Stimulated activated CD4-positive, alpha-beta T cell treated with anti-CD3 and anti-CD28 coated beads, Interleukin-1b, Interleukin-23, amount 100 ng/mL, for 24 hours (primary cell): Measurements from ENCODE around the gene ANKS1B.
"Not testable (repeated sequence)": the region's sequence is repeated elsewhere in the genome, so short reads cannot be mapped to it uniquely, and the experiment has no call there.

Experiments
- DNase-seq, 4 experiments: peaks; one replicate each; pipeline ENCODE4 v3.0.0-alpha.2; 2020; ENCODE audit warnings: low read depth in 4 of 4, low spot score in 1 of 4

ANKS1B gene

DNA sequence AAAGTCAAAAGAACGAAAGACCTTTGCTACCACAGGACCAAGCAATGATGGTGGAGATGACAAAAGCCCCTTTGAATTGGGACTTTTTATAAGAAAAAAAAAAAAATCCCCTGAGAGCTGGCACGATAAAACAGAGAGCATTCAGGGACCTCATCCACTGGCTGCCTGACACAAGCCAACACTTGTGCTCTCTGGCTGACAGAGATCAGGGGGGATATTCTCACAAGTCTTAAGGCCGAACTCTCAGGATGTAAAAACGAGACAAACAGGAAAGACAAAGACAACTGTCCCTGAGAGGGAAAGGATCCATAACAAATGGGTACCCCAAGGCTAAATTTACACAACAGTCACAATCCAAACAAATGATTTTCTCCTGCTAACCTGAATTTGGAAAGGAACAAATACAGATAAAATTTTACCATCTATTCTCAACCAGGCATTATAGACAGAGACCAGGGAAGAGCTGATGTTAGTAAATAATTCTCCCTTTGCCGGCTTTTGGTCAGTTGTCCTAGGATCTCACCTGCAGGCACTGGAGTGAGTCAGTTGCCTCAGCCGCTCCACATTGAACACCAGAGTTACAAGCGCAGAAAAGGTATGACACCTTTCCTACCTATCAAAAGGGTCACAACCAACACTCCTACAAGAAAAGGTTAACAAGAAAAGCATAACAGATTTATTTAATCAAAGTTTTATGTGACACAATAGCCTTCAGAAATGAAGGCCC lies 375.1 kb downstream of the ANKS1B start:
- DNase-seq, result no peak

DNA sequence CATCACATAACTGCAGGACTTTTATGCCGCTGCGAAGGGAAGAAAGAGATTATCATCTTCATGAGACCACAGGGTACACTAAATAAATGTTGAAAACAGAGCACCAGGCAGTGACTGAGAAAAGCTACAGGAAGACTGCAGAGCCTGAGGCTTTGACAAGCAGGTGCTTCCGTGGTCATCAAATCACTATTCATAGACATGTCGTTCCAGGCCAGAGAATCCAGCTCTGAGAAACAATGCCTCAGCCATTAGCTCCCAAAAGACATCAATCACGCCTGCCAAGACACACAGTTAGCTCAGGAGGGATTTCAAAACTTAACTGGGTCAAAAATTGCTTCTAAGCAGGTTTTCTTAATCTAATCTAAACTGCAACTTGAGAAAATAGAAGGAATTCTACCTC lies 384.3 kb downstream of the ANKS1B start:
- no peak for DNase-seq

DNA sequence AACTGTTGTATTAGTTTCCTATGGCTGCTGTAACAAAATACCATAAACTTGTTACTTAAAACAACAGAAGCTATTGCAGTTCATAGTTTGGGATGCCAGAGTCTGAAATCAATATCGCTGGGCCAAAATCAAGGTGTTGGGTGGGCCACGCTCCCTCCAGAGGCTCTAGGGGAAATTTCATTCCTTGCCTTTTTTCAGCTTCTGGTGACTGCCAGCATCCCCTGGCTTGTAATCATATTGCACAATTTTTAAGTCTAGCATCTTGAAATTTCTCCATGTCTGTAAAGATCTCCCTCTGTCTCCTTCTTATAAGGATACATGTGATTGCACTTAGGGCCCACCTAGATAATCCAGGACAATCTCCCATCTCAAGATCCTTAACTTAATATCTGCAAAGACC lies 386.0 kb downstream of the ANKS1B start:
- DNase-seq, result no peak

DNA sequence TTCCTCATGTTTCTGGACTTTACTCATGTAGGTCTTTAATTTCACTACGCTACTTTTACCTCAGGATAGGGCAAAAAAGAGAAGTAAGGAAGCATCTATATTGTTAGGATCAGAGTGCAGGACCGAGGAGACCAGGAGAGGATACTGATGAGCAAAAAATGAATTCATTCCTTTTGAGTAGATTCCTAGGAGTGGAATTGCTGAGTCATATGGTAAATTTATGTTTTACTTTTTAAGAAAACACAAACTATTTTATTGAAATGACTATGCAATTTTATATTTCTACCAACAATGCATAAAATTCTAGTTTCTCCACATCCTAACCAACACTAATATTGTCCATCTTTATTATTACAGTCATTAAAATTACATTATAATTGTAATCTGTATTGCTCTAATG lies 388.0 kb downstream of the ANKS1B start:
- DNase-seq, result no peak

DNA sequence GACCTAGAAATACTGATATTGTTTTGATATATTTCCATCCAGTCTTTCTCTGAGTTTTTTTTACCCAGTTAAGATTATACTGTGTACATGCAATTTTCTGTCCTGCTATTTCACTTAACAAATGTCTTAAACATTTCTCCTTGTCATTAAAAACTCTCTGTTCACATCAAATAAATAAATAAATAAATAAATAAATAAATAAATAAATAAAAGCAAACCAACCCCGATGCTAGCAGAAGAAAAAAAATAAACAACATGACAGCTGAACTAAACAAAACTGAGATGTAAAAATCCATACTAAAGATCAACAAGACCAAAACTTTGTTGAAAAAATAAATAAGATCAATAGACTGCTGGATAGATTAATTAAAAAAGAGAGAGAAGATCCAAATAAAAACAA lies 407.6 kb downstream of the ANKS1B start:
- DNase-seq, result not testable (repeated sequence)

DNA sequence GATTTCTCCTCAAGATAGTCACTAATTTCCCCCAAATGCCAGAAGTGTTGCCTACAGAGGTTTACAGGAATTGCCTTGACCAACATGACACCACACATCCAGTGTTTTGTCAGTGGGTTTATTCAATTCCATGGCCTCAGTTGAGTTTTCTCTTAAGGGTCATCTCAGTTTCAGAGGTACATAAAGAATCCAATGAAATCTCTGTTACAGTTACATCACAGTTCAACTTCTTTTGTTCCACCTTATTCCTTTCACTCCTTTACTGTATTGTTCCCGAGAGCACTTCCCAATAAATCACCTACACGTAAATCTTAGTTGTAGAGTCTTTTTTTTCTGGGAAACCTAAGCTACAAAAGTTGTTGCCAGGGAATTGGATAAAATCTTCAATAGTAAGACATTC lies 410.8 kb downstream of the ANKS1B start:
- DNase-seq, result no peak

DNA sequence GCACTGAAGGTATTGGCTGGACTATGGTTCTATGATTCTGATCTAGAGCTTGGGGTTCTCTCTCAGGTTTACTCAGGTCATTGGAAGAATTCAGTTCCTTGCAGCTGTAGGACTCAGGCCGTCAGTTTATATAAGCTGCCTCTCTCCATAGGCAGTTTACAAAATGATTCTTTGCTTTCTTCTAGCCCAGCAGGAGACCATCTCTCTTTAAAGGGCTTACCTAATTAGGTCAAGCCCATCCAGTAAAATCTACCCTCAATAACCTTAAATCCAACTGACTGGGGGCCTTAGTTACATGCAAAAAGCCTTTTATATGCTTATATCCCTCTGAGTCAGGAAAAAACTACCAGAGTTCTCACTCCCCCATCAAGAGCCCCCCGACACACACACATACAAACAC lies 417.7 kb downstream of the ANKS1B start:
- DNase-seq, result no peak

DNA sequence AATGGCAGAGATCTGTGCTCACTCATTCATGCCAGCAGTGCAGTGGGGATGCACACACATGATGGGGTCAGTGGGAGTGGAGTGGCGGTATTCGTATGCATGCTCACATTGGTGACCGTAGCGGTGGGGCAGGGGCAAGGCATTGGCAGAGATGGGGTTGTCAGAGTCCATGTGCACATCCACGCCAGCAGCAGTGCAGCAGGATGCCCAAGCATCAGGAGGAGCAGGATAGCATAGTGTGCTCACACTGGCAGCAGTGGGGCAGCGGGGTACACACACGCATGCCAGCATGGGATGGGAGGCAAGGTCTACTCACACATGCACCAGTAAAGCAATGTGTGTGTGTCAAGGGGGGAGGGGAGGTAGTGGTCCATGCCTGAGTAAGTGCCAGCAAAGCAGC lies 426.6 kb downstream of the ANKS1B start:
- no peak for DNase-seq

DNA sequence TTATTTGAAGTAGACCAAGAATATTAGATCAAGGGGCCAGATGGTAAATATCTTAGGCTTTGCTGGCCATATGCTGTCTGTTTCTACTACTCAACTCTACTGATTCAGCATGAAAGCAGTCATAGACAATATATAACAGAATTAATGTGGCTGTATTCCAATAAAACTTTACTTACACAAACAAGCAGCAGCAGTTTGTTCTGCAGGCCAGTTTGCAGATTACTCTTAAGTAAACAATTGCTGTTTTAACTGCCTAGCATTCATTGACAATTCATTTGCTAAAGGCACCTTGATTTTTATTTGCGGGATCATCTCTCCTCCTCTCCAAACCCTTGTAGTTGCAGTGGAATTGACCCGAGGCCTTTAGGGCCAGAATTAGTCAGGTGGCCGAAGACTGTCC lies 431.3 kb downstream of the ANKS1B start:
- DNase-seq, result no peak

DNA sequence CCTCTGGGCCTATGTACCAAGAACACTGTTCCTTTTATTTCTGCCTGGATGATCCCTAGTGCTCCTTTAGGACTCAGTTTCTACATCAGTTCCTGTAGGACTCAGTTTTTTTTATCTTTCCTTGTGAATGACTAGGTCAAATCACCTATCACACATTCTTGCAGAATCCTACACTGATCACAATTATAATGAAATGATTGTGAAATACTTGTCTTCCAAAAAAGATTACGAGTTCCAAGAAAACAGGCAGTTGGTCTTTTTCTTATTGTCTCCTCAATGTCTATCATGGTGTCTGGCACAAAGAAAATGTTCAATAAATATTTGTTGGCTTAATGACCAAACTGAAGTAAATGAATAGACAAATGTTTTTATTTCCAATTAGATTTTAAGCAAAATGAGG lies 432.7 kb downstream of the ANKS1B start:
- DNase-seq, result no peak

DNA sequence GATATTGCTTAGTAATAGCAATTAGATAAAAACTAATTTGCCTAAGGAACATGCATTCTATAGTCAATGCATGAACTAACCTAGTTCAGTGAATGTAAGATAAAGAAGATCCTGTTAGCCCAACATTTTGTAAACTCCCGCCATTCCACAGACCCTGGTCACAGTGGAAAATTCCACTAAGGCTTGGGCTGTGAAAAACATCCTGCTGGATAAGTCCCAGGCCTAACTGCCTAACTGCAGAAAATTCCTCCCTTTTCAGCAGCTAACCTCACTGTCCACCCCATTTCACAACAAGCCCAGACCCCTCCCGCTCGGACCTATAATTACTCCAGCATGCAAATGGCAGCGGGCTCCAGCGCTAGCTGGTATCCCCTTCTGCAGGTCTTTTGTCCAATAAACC lies 435.1 kb downstream of the ANKS1B start:
- DNase-seq, result no peak

DNA sequence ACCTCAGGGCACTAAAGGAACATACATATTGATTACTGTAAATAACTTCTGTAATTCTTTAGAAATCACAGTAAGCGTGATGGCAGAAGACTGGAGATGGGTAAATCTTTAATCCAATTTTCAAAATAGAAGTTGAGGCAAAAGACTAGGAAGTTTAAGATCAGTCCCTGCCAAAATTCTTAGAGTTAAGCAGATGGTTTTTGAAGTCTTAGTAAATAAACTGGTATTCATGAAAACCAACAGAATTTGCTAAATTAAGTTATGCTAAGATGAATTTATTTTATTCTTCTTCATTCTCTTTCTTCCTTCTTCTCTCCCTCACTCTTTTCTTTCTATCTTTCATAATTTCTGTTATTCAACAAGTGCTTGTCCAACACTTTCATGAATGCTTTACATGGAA lies 435.5 kb downstream of the ANKS1B start:
- DNase-seq, result no peak

DNA sequence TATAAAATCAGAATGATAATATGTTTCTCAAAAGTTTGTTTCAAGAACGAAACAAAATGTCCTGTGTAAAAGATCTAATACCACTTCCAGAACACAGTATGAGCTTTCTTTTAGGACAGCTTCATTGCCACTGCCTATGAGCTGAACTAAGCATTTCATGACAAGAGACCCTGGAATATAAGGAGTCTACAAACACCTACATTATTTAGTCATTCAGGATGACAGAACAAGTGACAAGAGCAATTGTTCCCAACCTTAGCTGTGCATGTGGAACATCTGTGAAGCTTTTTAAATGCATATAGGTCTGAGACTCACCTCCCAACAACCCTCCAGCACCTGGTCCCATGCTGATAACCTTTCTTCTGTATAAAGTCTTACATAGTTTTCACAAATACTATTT lies 440.3 kb downstream of the ANKS1B start:
- DNase-seq, result no peak

DNA sequence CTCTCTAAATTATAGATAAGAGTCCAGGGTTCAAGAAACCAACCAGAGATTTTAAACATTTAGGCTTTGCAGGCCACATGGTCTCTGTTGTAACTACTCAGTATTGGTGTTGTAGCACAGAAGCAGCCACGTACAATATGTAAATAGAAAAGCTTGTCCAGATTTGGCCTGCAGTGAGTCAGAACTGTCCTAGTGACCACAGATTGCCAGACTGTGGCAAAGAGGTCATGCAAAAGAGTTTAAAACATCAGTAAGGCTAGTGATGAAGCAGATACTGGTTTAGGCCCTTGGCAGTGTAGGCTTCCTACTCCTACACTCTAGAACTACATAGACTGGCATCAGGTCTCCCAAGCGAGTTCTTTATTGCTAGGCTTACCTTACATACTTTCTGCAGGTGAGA lies 454.8 kb downstream of the ANKS1B start:
- no peak for DNase-seq

DNA sequence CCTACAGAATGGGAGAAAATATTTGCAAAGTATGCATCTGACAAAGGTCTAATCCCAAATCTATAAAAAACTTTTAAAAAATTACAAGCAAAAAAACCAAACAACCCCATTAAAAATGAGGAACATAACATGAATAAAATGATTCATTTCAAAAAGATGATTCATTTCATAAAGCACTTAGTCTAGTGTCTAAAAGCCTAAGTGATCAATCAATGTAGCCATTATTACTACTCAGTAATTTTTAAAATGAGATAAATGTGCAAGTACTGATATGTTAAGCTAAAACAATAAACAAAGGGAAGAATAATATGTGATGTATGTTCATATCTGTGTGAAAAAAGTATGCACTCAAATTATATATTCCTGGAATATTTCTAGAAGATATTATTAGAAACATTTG lies 456.3 kb downstream of the ANKS1B start:
- no peak for DNase-seq

DNA sequence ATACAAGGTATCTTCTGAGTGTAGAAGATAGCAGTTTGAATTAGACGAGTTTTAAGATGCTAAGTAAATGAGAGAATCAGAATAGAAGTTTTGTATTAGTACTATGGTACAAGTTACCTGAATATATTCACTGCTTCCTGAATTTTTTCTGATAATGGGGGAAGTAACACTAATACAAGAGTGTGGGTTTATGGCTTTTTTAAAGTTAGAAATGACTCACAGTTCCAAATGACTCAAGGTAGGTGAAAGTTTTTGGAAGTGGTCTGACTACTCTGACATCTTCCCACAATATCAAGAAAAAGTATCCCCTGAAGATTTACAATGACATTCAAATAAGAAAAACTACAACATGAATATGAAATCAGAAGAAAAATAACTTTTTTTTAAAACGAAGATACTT lies 460.9 kb downstream of the ANKS1B start:
- DNase-seq, result no peak

DNA sequence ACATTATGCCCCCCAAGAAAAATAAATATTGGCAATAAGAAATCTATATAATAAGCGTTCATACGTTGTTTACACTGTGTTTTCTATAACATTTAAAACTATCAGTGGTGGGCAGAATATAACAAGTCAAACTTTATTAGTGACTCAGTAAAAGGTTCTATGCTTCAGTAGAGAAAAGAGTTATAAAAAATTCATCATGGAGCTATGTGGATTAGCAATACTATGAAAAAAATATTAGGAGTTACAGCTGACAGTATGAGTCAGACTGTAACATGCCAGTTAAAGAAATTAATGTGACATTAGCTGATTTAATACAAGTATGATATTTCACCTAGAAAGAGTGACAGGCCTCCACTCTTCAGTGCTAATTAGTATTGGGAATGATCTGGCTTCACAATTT lies 462.3 kb downstream of the ANKS1B start:
- DNase-seq, result no peak

DNA sequence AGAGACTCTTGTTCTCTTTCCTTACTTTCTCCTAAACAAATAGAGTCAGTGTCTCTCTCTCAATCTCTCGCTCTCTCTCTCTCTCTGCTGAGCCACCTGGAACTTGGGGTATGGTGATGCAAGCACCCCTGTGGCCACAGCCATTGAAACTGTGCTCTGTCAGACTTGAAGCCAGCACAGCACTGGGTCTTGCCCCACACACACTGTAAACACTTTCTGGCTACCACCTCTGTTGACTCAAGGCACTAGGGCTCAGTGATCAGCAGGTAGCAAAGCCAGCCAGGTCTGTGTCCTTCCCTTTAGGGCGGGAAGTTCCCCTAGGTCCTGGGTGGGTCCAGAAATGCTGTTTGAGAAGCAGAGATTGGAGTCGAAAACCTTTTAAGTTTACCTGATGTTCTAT lies 463.1 kb downstream of the ANKS1B start:
- no peak for DNase-seq

DNA sequence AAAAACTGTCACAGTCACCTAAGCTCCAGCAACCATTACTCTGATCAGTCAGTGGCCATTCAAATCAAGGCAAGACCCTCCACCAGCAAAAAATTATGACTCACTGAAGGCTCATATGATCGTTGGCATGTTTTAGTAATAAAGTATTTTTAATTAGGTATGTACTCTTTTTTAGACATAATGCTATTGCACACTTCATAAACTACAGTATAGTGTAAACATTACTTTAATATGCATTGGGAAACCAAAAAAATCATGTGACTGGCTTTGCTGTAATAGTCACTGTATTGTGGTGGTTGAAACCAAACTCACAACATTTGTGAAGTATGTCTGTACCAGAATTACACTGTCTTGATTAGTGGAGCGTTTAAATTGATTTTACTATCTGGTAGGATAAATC lies 471.7 kb downstream of the ANKS1B start:
- no peak for DNase-seq

DNA sequence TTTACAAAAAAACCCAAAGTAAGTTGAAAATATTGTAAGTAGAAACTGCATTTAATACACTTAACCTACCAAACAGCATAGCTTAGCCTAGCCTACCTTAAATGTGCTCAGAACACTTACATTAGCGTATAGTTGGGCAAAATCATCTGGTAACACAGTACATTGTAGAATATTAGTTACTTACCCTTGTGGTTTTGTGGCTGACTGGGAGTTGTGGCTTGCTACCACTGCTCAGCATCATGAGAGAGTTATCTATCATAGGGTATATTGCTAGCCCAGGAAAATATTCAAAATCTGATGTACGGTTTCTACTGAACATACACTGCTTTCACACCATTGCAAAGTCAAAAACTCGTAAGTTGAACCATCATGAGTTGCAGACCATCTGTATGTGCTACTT lies 478.9 kb downstream of the ANKS1B start:
- no peak for DNase-seq

DNA sequence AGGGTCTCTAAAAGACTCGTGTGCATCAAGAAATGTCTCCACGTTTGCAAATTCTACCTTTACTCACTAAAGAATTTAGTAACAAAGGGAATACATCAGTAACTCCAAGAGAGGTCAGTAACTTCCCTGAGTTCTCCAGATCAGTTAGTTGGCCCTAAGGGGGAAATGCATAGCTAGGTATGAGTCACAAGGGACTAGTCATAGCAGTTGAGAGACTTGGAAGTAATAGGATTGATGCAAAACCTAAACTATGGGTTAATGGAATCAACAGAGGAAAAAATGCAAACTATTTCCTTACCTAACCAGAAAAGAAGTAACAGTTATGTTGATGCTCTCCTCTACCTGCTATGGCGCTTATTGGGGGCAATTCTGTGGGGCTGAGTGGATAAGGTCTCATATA lies 486.0 kb downstream of the ANKS1B start:
- DNase-seq, result no peak

DNA sequence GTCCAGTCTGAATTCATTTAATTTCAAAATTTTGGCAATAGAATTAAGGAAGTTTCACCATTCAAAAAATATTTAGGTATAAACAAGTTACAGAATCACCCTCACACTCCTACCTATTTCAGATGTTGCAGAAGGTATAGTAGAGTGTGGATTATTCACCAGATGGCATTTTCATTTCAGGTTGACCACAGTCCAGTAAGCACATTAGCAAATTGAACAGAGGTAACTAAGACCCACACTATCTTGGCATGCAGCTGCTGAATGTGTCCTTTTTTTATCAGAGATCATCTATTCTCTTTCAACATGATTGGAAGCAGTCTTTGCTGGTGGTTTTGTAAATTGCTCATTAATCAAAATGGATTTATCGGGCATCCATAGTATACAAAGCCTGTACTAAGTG lies 488.9 kb downstream of the ANKS1B start:
- DNase-seq, result no peak

DNA sequence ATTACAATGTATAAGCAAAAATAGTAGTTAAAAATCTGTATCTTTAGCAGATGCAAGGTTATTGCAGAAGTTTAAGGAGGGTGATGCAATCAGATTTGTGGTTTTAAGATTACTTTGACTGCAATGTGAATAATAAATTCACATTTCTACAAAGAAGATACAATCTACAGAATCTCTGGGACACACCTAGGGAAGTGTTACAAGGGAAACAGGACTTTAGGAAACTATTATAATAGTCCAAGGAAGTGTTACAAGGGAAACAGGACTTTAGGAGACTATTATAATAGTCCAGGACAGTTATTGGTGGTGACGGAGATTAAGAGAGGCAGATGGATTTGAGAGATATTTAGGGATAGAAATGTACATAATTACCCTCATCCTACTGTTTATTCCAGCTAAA lies 491.5 kb downstream of the ANKS1B start:
- DNase-seq, result no peak

DNA sequence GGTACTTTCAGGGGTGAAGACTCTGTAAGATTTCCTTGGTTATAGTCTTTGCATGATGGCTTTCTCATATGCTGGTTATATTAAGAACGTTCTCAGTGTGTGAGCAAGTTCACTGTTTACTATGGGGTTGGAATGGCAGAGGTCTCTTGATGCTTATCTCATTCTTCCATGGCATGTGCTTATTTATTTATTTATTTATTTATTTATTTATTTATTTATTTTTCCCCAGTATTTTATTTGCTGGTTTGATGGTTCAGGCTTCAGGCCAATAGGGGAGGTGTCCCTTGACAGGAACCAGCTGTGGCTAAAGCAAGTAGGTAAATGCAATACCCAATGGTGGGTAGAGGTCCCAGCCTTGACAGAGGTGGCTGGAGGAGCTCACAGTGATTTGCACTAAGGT lies 498.5 kb downstream of the ANKS1B start:
- no peak for DNase-seq
